Measurements from ENCODE around the gene NHEJ1. TPM values are rescaled to one million over a fixed set of nuclear protein-coding genes. Genes with fewer than 3 reads are reported as not detected.

The NHEJ1 gene
- total RNA-seq, 1 donor from 2014 or later: 10.8 TPM

DNA sequence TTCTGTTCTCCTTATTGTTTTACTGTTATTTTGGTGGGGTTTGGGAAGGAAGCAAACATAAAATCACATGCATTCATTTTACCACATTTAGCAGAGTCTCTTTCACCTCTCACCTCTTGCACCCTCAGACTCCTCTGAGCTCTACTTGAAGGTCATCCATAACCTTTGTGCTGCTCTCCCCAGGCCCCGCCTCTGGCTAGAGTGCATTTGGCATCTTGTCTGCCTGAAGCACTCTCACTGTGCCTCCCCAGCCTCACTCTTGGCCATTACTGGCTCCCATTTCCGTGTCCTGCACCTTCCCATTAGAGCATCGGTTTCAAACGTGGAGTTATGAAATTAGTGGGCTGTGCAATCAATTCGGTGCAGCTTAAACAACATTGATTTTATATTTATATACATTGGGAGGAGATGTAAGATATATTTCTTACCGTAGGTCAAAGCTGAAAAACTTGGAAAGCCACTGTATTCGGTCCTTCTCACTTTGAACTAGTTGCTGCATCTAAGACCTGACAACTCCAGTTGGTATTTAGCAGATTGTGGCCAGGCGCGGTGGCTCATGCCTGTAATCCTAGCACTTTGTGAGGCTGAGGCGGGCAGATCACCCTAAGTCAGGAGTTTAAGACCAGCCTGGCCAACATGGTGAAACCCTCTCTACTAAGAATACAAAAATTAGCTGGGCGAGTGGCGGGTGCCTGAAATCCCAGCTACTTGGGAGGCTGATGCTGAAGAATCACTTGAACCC, 39.0 kb upstream of the NHEJ1 start:
- Histone ChIP-seq H3K4me1 (ENCODE audit: insufficient read depth, low read length) (no peaks in the 10 kb centered on the region), H3K4me2 (ENCODE audit: low read length) (no peak overlapping the region), H2AFZ (ENCODE audit: low read depth, low read length) (no peak overlapping the region), H3K9me3 (ENCODE audit: insufficient read depth, low read depth, low read length) (no peaks in the 10 kb centered on the region), H4K20me1 (ENCODE audit: insufficient read depth, low read length) (no peaks in the 10 kb centered on the region), H3K79me2 (ENCODE audit: insufficient read depth, low read length) (no peaks in the 10 kb centered on the region), H3K9ac (ENCODE audit: low read length) (no peak overlapping the region), H3K27me3 (ENCODE audit: insufficient read depth, low read length) (peaks cover 6% of the 10 kb centered on the region), H3K4me3 (ENCODE audit: insufficient read depth, low read depth, low read length) (no peak overlapping the region), H3K27ac (ENCODE audit: low read depth, low read length) (no peak overlapping the region), H3K36me3 (ENCODE audit: insufficient read depth, low read length) (no peaks in the 10 kb centered on the region)
- Mint-ChIP-seq H3K9me3 (ENCODE audit: unreplicated experiment) (no peaks in the 10 kb centered on the region), H3K27me3 (ENCODE audit: low read depth, unreplicated experiment) (peaks cover 20% of the 10 kb centered on the region), H3K36me3 (ENCODE audit: low read depth, unreplicated experiment) (no peaks in the 10 kb centered on the region), H3K4me1 (ENCODE audit: low read depth, unreplicated experiment) (no peaks in the 10 kb centered on the region), H3K4me3 (ENCODE audit: unreplicated experiment) (no peak overlapping the region), H3K27ac (ENCODE audit: unreplicated experiment) (no peak overlapping the region)
- DNase-seq (ENCODE audit: low read depth): no peak
- TF ChIP-seq, protein P1, sequence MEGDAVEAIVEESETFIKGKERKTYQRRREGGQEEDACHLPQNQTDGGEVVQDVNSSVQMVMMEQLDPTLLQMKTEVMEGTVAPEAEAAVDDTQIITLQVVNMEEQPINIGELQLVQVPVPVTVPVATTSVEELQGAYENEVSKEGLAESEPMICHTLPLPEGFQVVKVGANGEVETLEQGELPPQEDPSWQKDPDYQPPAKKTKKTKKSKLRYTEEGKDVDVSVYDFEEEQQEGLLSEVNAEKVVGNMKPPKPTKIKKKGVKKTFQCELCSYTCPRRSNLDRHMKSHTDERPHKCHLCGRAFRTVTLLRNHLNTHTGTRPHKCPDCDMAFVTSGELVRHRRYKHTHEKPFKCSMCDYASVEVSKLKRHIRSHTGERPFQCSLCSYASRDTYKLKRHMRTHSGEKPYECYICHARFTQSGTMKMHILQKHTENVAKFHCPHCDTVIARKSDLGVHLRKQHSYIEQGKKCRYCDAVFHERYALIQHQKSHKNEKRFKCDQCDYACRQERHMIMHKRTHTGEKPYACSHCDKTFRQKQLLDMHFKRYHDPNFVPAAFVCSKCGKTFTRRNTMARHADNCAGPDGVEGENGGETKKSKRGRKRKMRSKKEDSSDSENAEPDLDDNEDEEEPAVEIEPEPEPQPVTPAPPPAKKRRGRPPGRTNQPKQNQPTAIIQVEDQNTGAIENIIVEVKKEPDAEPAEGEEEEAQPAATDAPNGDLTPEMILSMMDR (IDR thresholded peaks at IDR 0.05; ENCODE audit: insufficient read depth, low read depth, low read length): no peak
- no peak for TF ChIP-seq EZH2 (IDR thresholded peaks at IDR 0.05; ENCODE audit: insufficient read depth, low read length)
- FAIRE-seq: no peak

DNA sequence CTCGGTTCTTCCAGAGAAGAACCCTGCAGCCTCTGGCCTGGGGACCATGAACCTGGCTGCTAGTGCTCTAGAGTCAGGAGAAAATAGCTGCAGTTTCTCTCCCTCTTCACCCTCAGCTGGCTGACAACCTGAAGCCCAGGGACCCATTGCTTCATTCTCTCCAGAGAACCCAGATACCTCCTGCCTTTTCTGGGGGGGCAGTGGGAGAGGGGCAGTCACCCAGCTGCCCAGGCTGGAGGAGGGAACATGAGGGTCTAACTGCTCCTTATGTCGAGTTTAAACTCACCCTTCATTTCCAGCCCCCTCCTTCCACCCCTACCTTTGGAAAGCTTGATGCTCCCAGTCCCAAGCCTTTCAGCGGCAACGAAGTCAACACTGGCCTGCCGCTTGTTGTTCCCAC, 38.4 kb upstream of the NHEJ1 start:
- Histone ChIP-seq H3K4me1 (ENCODE audit: insufficient read depth, low read length) (no peaks in the 10 kb centered on the region), H3K79me2 (ENCODE audit: insufficient read depth, low read length) (no peaks in the 10 kb centered on the region), H3K4me2 (ENCODE audit: low read length) (no peak overlapping the region), H3K27ac (ENCODE audit: low read depth, low read length) (no peak overlapping the region), H3K36me3 (ENCODE audit: insufficient read depth, low read length) (no peaks in the 10 kb centered on the region), H4K20me1 (ENCODE audit: insufficient read depth, low read length) (no peaks in the 10 kb centered on the region), H2AFZ (ENCODE audit: low read depth, low read length) (no peak overlapping the region), H3K4me3 (ENCODE audit: insufficient read depth, low read depth, low read length) (no peak overlapping the region), H3K9ac (ENCODE audit: low read length) (no peak overlapping the region), H3K9me3 (ENCODE audit: insufficient read depth, low read depth, low read length) (no peaks in the 10 kb centered on the region), H3K27me3 (ENCODE audit: insufficient read depth, low read length) (peaks cover 6% of the 10 kb centered on the region)
- FAIRE-seq: no peak
- TF ChIP-seq EZH2 (IDR thresholded peaks at IDR 0.05; ENCODE audit: insufficient read depth, low read length): no peak
- TF ChIP-seq, protein P1 (IDR thresholded peaks at IDR 0.05; ENCODE audit: insufficient read depth, low read depth, low read length): no peak
- no peaks in the 10 kb centered on the region for H3K9me3 Mint-ChIP-seq (ENCODE audit: unreplicated experiment)
- no peaks in the 10 kb centered on the region for H3K36me3 Mint-ChIP-seq (ENCODE audit: low read depth, unreplicated experiment)
- no peak overlapping the region for H3K27ac Mint-ChIP-seq (ENCODE audit: unreplicated experiment)
- no peak overlapping the region for H3K4me3 Mint-ChIP-seq (ENCODE audit: unreplicated experiment)
- H3K27me3 Mint-ChIP-seq (ENCODE audit: low read depth, unreplicated experiment): peaks cover 20% of the 10 kb centered on the region
- no peaks in the 10 kb centered on the region for H3K4me1 Mint-ChIP-seq (ENCODE audit: low read depth, unreplicated experiment)
- no peak for DNase-seq (ENCODE audit: low read depth)

DNA sequence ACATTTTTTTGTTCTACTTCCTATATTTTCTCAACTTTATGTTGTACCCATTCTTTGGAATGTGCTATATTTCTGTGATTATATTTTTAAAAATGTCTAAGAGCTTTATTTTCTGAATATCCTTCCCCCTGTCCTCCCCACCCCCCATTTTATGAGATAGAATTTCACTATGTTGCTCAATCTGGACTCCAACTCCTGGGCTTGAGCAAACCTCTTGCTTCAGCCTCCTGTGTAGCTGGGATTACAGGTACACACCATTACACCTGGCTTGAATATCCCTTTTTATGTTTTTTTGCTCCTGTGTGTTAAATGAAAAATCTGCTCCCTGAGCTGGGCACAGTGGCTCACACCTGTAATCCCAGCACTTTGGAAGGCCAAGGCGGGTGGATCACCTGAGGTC, 36.8 kb upstream of the NHEJ1 start:
- no peak for DNase-seq (ENCODE audit: low read depth)
- no peaks in the 10 kb centered on the region for H3K9me3 ChIP-seq (ENCODE audit: insufficient read depth, low read depth, low read length)
- H3K4me3 ChIP-seq (ENCODE audit: insufficient read depth, low read depth, low read length): no peak overlapping the region
- no peak overlapping the region for H3K4me2 ChIP-seq (ENCODE audit: low read length)
- H4K20me1 ChIP-seq (ENCODE audit: insufficient read depth, low read length): no peaks in the 10 kb centered on the region
- no peak overlapping the region for H3K9ac ChIP-seq (ENCODE audit: low read length)
- H3K27me3 Mint-ChIP-seq (ENCODE audit: low read depth, unreplicated experiment): peaks cover 17% of the 10 kb centered on the region
- no peaks in the 10 kb centered on the region for H3K4me1 Mint-ChIP-seq (ENCODE audit: low read depth, unreplicated experiment)
- no peak overlapping the region for H2AFZ ChIP-seq (ENCODE audit: low read depth, low read length)
- H3K27me3 ChIP-seq (ENCODE audit: insufficient read depth, low read length): peaks cover 6% of the 10 kb centered on the region
- H3K36me3 Mint-ChIP-seq (ENCODE audit: low read depth, unreplicated experiment): no peaks in the 10 kb centered on the region
- no peak overlapping the region for H3K4me3 Mint-ChIP-seq (ENCODE audit: unreplicated experiment)
- H3K27ac ChIP-seq (ENCODE audit: low read depth, low read length): no peak overlapping the region
- H3K4me1 ChIP-seq (ENCODE audit: insufficient read depth, low read length): no peaks in the 10 kb centered on the region
- no peak overlapping the region for H3K27ac Mint-ChIP-seq (ENCODE audit: unreplicated experiment)
- no peaks in the 10 kb centered on the region for H3K9me3 Mint-ChIP-seq (ENCODE audit: unreplicated experiment)
- FAIRE-seq: no peak
- H3K79me2 ChIP-seq (ENCODE audit: insufficient read depth, low read length): no peaks in the 10 kb centered on the region
- no peak for TF ChIP-seq EZH2 (IDR thresholded peaks at IDR 0.05; ENCODE audit: insufficient read depth, low read length)
- TF ChIP-seq, protein P1 (IDR thresholded peaks at IDR 0.05; ENCODE audit: insufficient read depth, low read depth, low read length): no peak
- no peaks in the 10 kb centered on the region for H3K36me3 ChIP-seq (ENCODE audit: insufficient read depth, low read length)
